Measurements from ENCODE around the gene UGT1A7. TPM values are rescaled to one million over a fixed set of nuclear protein-coding genes. Genes with fewer than 3 reads are reported as not detected.

The UGT1A7 gene
- total and polyA plus RNA-seq, 9 of the 15 experiments (the other 6 are each of a cell fraction or from before 2014, with no cell fraction given) = not detected

DNA sequence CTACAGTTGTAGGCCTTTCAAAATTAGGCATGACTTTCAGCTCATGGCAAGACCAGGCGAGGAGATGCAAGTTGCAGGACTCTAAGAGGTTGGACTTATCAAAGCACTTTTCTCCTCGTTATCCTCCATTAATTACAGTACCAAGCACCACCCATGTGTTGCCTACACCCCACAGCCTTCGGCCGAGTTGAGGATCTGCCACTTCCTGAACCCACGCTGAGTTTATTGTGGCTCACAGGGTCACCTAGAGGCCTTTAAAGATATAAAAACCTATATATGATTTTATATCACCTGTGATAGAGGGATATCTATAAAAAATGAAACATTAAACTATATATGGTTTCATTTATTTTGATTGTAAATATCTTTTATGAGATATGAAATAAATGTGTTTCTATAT is 42.9 kb upstream of the UGT1A7 start (continued):
- no peak for TF ChIP-seq U2AF1 (optimal IDR thresholded peaks at IDR 0.05; ENCODE audit: low read depth, low read length)
- TF ChIP-seq SUPT5H (IDR thresholded peaks at IDR 0.05) = no peak
- TF ChIP-seq, protein P1, sequence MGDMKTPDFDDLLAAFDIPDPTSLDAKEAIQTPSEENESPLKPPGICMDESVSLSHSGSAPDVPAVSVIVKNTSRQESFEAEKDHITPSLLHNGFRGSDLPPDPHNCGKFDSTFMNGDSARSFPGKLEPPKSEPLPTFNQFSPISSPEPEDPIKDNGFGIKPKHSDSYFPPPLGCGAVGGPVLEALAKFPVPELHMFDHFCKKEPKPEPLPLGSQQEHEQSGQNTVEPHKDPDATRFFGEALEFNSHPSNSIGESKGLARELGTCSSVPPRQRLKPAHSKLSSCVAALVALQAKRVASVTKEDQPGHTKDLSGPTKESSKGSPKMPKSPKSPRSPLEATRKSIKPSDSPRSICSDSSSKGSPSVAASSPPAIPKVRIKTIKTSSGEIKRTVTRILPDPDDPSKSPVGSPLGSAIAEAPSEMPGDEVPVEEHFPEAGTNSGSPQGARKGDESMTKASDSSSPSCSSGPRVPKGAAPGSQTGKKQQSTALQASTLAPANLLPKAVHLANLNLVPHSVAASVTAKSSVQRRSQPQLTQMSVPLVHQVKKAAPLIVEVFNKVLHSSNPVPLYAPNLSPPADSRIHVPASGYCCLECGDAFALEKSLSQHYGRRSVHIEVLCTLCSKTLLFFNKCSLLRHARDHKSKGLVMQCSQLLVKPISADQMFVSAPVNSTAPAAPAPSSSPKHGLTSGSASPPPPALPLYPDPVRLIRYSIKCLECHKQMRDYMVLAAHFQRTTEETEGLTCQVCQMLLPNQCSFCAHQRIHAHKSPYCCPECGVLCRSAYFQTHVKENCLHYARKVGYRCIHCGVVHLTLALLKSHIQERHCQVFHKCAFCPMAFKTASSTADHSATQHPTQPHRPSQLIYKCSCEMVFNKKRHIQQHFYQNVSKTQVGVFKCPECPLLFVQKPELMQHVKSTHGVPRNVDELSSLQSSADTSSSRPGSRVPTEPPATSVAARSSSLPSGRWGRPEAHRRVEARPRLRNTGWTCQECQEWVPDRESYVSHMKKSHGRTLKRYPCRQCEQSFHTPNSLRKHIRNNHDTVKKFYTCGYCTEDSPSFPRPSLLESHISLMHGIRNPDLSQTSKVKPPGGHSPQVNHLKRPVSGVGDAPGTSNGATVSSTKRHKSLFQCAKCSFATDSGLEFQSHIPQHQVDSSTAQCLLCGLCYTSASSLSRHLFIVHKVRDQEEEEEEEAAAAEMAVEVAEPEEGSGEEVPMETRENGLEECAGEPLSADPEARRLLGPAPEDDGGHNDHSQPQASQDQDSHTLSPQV (IDR thresholded peaks at IDR 0.05) = no peak
- TF ChIP-seq PHB (CRISPR knock-in tag; IDR thresholded peaks at IDR 0.05) = no peak
- TF ChIP-seq FOSL1 (tag; conservative IDR thresholded peaks at IDR 0.05) = no peak

DNA sequence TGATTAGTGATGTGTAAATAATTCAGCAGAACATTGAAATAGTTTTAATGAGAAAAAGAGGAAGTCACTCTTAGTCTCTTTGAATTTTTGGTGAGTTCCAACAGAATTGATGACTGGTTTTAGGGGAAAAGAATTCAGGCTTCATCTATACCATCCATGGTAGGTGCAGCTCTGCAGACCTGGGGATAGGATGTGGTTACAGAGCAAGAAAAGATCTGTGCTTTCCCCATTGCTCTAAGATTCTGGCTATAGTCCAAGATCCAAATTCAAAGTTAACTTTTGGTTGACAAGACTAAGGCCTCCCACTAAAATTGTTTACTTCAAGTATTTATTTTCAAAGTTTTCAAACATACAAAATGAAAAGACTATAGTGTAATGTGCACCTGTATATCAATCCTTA is 41.8 kb upstream of the UGT1A7 start:
- no peaks in the 10 kb centered on the region for H3K79me2 ChIP-seq (ENCODE audit: control insufficient read depth, insufficient read depth, low read length)
- POLR2A ChIA-PET = no interaction called here

More for the DNA sequence above, 41.8 kb upstream of the UGT1A7 start:
- Histone ChIP-seq H3K4me2 (ENCODE audit: insufficient read depth, low read length) (no peak overlapping the region), H3K9me3 (replicated peaks; ENCODE audit: control insufficient read depth, insufficient read depth, low read depth, low read length) (no peaks in the 10 kb centered on the region), H3K4me3 (no peak overlapping the region), H3K36me3 (ENCODE audit: control insufficient read depth, insufficient read depth, low read length) (no peaks in the 10 kb centered on the region), H3K27ac (ENCODE audit: extremely low read depth, low read depth, low read length) (no peak overlapping the region), H2AFZ (ENCODE audit: low read depth, low read length) (no peak overlapping the region), H3K27me3 (ENCODE audit: control insufficient read depth in 2 of 2, insufficient read depth in 2 of 2, low read length in 2 of 2) (peaks cover 0 to 4% of the 10 kb centered on the region in 2 experiments; a peak in 1 of 5 replicates), H3K9me1 (ENCODE audit: control insufficient read depth, insufficient read depth, low read length) (no peaks in the 10 kb centered on the region), H3K4me1 (replicated peaks in 1 of 2; ENCODE audit: control insufficient read depth in 2 of 2, insufficient read depth in 2 of 2, low read length in 2 of 2) (no peaks in the 10 kb centered on the region), H4K20me1 (replicated peaks; ENCODE audit: control insufficient read depth, insufficient read depth, low read length) (no peaks in the 10 kb centered on the region), H3K9ac (ENCODE audit: insufficient read depth in 1 of 2, low read depth in 2 of 2, low read length in 2 of 2) (no peak overlapping the region)
- no TSS peak for BruUV-seq (replicated peaks)
- no peak for DNase-seq (ENCODE audit: extremely low read depth in 1 of 4, low spot score in 3 of 4)
- intact Hi-C loops (cut with micrococcal nuclease) (no loop called here), in situ Hi-C loops (cut with MboI) (no loop called here)
- TF ChIP-seq NCOA4 (IDR thresholded peaks at IDR 0.05; ENCODE audit: partially characterized antibody) = no peak
- FAIRE-seq = no peak
- ATAC-seq = no peak
- CTCF ChIA-PET (ENCODE audit: low intra/inter-chr PET ratio) = no interaction called here
